ENCODE data around the gene GPR15LG.
"Not testable (repeated sequence)": the region's sequence is repeated elsewhere in the genome, so short reads cannot be mapped to it uniquely, and the experiment has no call there.

The GPR15LG gene

GRCh38 chr10:84173501-84173929 is at the start of gene GPR15LG:
TSS of gene GPR15LG (plus strand) at chr10:84173801. CDS start at chr10:84173852, 51 bp downstream.
- no peaks in the 10 kb centered on the region for H3K27me3 Mint-ChIP-seq
- no peaks in the 10 kb centered on the region for H3K36me3 Mint-ChIP-seq (ENCODE audit: low read depth)
- peaks cover 7% of the 10 kb centered on the region for H3K4me1 Mint-ChIP-seq (ENCODE audit: low read depth)
- H3K9me3 Mint-ChIP-seq = no peaks in the 10 kb centered on the region
- intact Hi-C loops (cut with micrococcal nuclease) = no loop called here
- peak within 1 kb of the TSS; percentile 51 for H3K27ac Mint-ChIP-seq
- no peak within 1 kb of the TSS for H3K4me3 Mint-ChIP-seq

DNA sequence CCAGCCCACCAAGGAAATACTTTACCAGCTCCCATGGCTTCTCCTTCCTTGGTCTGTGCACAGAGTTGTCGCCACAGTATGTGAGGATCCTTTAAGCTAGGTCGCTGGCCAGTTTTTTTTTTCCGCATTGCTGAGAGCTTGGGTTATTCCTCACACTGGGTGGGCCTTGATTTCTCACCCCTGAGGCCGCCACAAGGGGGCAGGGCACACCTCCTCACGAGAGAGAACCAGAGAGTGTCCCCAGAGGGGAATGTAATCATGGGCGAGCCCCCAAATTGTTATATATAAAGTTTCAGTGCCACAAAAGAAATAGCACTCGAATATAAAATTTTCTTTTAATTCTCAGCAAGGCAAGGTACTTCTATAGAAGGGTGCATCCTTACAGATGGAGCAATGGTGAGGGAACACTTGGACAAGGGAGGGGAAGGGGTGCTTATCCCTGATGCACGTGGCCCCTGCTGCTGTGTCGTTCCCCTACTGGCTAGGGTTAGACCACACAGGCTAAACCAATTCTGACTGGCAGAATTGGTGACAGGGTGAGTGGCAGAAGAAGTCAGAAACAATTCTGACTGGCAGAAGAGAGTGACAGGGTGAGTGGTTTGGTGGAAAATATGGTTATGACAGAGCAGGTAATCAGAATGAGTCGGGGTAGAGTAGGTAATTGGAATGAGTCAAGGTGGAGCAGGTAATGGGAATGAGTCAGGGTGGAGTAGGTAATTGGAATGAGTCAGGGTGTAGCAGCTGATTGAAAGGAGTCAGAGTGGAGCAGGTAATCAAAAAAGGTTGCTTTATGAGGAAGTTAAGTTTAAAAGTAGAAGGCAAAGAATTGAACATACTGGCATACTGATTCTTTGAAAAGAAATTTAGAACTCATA is 47.5 kb upstream of the GPR15LG start:
- H3K4me1 Mint-ChIP-seq (ENCODE audit: low read depth); H3K27ac Mint-ChIP-seq; H3K36me3 Mint-ChIP-seq (ENCODE audit: low read depth); H3K27me3 Mint-ChIP-seq; intact Hi-C loops (cut with micrococcal nuclease); H3K4me3 Mint-ChIP-seq: not testable (repeated sequence)
- peaks cover 27% of the 10 kb centered on the region for H3K9me3 Mint-ChIP-seq

- Mint-ChIP-seq H3K27me3 (peaks cover 6% of the 10 kb centered on the region), H3K9me3 (peaks cover 27% of the 10 kb centered on the region), H3K27ac (no peak overlapping the region), H3K4me3 (no peak overlapping the region), H3K4me1 (ENCODE audit: low read depth) (no peaks in the 10 kb centered on the region), H3K36me3 (ENCODE audit: low read depth) (no peaks in the 10 kb centered on the region)
- intact Hi-C loops (cut with micrococcal nuclease) = no loop called here
Measured at GRCh38 chr10:84126785-84127167, 46.8 kb upstream of the GPR15LG start.

GRCh38 chr10:84135836-84136235 is 37.8 kb upstream of the GPR15LG start:
- peaks cover 37% of the 10 kb centered on the region for H3K27me3 Mint-ChIP-seq
- no peak overlapping the region for H3K4me3 Mint-ChIP-seq
- peaks cover 10% of the 10 kb centered on the region for H3K36me3 Mint-ChIP-seq (ENCODE audit: low read depth)
- intact Hi-C loops (cut with micrococcal nuclease) = loop anchor here (10.0 kb wide), 1 partner anchor 199 kb away; no protein-coding TSS in a partner anchor
- H3K9me3 Mint-ChIP-seq = no peaks in the 10 kb centered on the region
- peaks cover 7% of the 10 kb centered on the region for H3K4me1 Mint-ChIP-seq (ENCODE audit: low read depth)
- no peak overlapping the region for H3K27ac Mint-ChIP-seq

- H3K36me3 Mint-ChIP-seq (ENCODE audit: low read depth) = peaks cover 26% of the 10 kb centered on the region
- H3K27ac Mint-ChIP-seq = no peak overlapping the region
- intact Hi-C loops (cut with micrococcal nuclease) = loop anchor here (10.0 kb wide), 1 partner anchor 197 kb away; no protein-coding TSS in a partner anchor
- H3K4me3 Mint-ChIP-seq = no peak overlapping the region
- no peaks in the 10 kb centered on the region for H3K9me3 Mint-ChIP-seq
- peaks cover 30% of the 10 kb centered on the region for H3K27me3 Mint-ChIP-seq
- peaks cover 17% of the 10 kb centered on the region for H3K4me1 Mint-ChIP-seq (ENCODE audit: low read depth)
Measured at GRCh38 chr10:84137811-84138210, 35.8 kb upstream of the GPR15LG start.

DNA sequence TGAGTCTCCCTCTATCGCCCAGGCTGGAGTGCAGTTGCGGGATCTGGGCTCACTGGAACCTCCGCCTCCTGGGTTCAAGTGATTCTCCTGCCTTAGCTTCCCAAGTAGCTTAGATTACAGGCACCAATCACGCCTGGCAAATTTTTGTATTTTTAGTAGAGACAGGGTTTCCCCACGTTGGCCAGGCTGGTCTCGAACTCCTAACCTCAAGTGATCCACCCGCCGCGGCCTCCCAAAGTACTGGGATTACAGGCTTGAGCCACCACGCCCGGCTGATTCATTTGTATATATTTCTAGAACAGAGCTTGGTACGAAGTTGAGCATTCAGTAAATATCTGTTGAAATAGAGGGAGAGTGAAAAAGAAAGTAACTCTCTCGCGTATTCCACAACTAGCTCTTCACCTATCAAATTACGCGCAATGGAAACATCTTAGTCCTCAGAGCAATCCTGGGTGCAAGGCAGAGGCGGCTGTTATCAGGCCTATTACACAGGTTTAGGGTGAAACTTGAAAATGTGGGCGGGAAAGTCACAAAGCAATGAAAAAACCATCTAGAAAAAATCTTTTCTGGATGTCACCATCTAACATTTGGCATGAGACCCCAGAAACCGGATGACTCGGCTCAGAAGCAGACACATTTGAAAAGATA is 35.0 kb upstream of the GPR15LG start:
- peaks cover 26% of the 10 kb centered on the region for H3K27me3 Mint-ChIP-seq
- intact Hi-C loops (cut with micrococcal nuclease) = loop anchor here (10.0 kb wide), 1 partner anchor 196 kb away; no protein-coding TSS in a partner anchor
- peak overlapping the region; percentile 95 for H3K4me3 Mint-ChIP-seq
- H3K27ac Mint-ChIP-seq = peak overlapping the region; percentile 98
- H3K4me1 Mint-ChIP-seq (ENCODE audit: low read depth) = peaks cover 17% of the 10 kb centered on the region
- peaks cover 34% of the 10 kb centered on the region for H3K36me3 Mint-ChIP-seq (ENCODE audit: low read depth)
- no peaks in the 10 kb centered on the region for H3K9me3 Mint-ChIP-seq

- Mint-ChIP-seq H3K4me3 (peak within 1 kb of the TSS; percentile 95), H3K27me3 (peaks cover 18% of the 10 kb centered on the region), H3K4me1 (ENCODE audit: low read depth) (peaks cover 17% of the 10 kb centered on the region), H3K27ac (peak within 1 kb of the TSS; percentile 98), H3K36me3 (ENCODE audit: low read depth) (peaks cover 42% of the 10 kb centered on the region), H3K9me3 (no peaks in the 10 kb centered on the region)
- intact Hi-C loops (cut with micrococcal nuclease) = loop anchor here (10.0 kb wide), 1 partner anchor 195 kb away; no protein-coding TSS in a partner anchor
Measured at GRCh38 chr10:84139126-84140035, 34.2 kb upstream of the GPR15LG start, which contains the start of gene GHITM. TSS of gene GHITM (plus strand) at chr10:84139509. CDS start at chr10:84141501, 1,992 bp downstream.

- intact Hi-C loops (cut with micrococcal nuclease) = no loop called here
- H3K9me3 Mint-ChIP-seq = no peaks in the 10 kb centered on the region
- H3K27me3 Mint-ChIP-seq = peaks cover 17% of the 10 kb centered on the region
Measured at GRCh38 chr10:84140036-84140379, 33.6 kb upstream of the GPR15LG start.

GRCh38 chr10:84147347-84147746 is 26.3 kb upstream of the GPR15LG start:
- Mint-ChIP-seq H3K27me3 (no peaks in the 10 kb centered on the region), H3K27ac (no peak overlapping the region), H3K4me3 (no peak overlapping the region), H3K36me3 (ENCODE audit: low read depth) (peaks cover 83% of the 10 kb centered on the region), H3K9me3 (no peaks in the 10 kb centered on the region), H3K4me1 (ENCODE audit: low read depth) (no peaks in the 10 kb centered on the region)
- intact Hi-C loops (cut with micrococcal nuclease) = no loop called here

More at GRCh38 chr10:84140036-84140379, 33.6 kb upstream of the GPR15LG start:
- peaks cover 48% of the 10 kb centered on the region for H3K36me3 Mint-ChIP-seq (ENCODE audit: low read depth)
- peaks cover 17% of the 10 kb centered on the region for H3K4me1 Mint-ChIP-seq (ENCODE audit: low read depth)
- peak overlapping the region; percentile 98 for H3K27ac Mint-ChIP-seq
- H3K4me3 Mint-ChIP-seq = peak overlapping the region; percentile 95

DNA sequence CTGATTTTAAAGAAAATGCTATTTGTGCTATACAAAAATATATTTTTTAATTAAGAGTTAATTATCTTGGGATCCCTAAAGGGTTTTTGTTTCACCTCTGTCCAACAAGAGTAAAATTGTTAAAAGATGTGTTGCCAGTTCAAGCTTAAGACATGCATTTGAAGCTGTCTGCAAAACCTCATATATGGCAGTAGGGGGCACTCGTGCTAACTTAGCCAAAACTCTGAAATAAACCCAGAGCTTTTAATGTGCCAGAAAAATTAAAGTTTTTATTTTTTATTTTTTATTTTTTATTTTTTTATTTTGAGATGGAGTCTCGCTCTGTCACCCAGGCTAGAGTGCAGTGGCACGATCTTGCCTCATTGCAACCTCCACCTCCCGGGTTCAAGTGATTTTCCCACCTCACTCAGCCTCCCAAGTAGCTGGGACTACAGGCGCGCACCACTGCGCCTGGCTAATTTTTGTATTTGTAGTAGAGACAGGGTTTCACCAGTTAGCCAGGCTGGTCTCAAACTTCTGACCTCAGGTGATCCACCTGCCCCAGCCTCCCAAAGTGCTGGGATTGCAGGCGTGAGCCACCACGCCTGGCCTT is 25.5 kb upstream of the GPR15LG start:
- H3K4me3 Mint-ChIP-seq; H3K27me3 Mint-ChIP-seq; H3K9me3 Mint-ChIP-seq; H3K4me1 Mint-ChIP-seq (ENCODE audit: low read depth); H3K27ac Mint-ChIP-seq: not testable (repeated sequence)
- peaks cover 83% of the 10 kb centered on the region for H3K36me3 Mint-ChIP-seq (ENCODE audit: low read depth)
- intact Hi-C loops (cut with micrococcal nuclease) = loop anchor here (1.0 kb wide), 1 partner anchor 57 kb away; no protein-coding TSS in a partner anchor

DNA sequence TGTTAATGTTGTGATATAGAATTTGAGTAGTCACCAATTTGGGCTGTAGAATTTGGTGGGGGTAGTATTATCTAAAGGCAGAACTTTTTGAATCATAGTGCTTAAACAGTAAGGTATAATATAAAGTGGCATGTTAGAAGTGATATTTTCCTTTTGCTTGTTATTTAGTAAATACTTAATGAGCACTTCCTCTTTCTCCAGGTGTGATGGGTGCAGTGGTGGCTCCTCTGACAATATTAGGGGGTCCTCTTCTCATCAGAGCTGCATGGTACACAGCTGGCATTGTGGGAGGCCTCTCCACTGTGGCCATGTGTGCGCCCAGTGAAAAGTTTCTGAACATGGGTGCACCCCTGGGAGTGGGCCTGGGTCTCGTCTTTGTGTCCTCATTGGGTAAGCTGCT is 23.7 kb upstream of the GPR15LG start:
- Mint-ChIP-seq H3K36me3 (ENCODE audit: low read depth) (peaks cover 83% of the 10 kb centered on the region), H3K27ac (no peak overlapping the region)
- intact Hi-C loops (cut with micrococcal nuclease) = no loop called here

DNA sequence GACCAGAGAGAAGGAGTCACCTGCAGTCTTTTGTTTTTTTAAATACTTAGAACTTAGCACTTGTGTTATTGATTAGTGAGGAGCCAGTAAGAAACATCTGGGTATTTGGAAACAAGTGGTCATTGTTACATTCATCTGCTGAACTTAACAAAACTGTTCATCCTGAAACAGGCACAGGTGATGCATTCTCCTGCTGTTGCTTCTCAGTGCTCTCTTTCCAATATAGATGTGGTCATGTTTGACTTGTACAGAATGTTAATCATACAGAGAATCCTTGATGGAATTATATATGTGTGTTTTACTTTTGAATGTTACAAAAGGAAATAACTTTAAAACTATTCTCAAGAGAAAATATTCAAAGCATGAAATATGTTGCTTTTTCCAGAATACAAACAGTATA is 20.8 kb upstream of the GPR15LG start:
- H3K27ac Mint-ChIP-seq = no peak overlapping the region
- H3K9me3 Mint-ChIP-seq = no peaks in the 10 kb centered on the region
- H3K27me3 Mint-ChIP-seq = no peaks in the 10 kb centered on the region
- no peak overlapping the region for H3K4me3 Mint-ChIP-seq
- intact Hi-C loops (cut with micrococcal nuclease) = no loop called here
- H3K36me3 Mint-ChIP-seq (ENCODE audit: low read depth) = peaks cover 66% of the 10 kb centered on the region
- peaks cover 8% of the 10 kb centered on the region for H3K4me1 Mint-ChIP-seq (ENCODE audit: low read depth)

More for the DNA sequence above, 23.7 kb upstream of the GPR15LG start:
- no peaks in the 10 kb centered on the region for H3K4me1 Mint-ChIP-seq (ENCODE audit: low read depth)
- H3K9me3 Mint-ChIP-seq = no peaks in the 10 kb centered on the region
- H3K4me3 Mint-ChIP-seq = no peak overlapping the region
- H3K27me3 Mint-ChIP-seq = no peaks in the 10 kb centered on the region

DNA sequence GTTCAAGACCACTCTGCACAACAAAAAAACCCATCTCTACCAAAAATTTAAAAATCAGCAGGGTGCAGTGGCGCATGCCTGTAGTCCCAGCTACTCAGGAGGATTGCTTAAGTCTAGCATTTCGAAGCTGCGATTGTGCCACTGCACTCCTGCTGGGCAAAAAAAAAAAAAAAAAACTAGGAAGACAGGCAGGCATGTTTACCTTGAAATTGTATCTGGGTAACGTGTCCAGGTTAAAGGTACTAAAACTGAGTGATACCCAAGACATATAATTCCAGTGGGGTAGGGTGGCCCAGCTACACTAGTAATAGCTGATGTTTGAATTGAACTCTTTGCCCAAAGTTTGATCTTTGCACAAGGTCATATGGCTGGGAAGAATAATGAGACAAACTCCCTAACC is 18.1 kb upstream of the GPR15LG start:
- peaks cover 46% of the 10 kb centered on the region for H3K36me3 Mint-ChIP-seq (ENCODE audit: low read depth)

More for the DNA sequence above, 18.1 kb upstream of the GPR15LG start:
- Mint-ChIP-seq H3K27me3 (peaks cover 13% of the 10 kb centered on the region), H3K4me1 (ENCODE audit: low read depth) (peaks cover 24% of the 10 kb centered on the region), H3K4me3 (no peak overlapping the region), H3K9me3 (no peaks in the 10 kb centered on the region), H3K27ac (no peak overlapping the region)
- intact Hi-C loops (cut with micrococcal nuclease) = no loop called here

Data from dendritic cell treated with granulocyte-macrophage colony-stimulating factor and Interleukin-4, amounts not matched to agents 40 ng/mL and 50 ng/mL, for 4 days (primary cell).